ENCODE results near the gene SPOCK3.
A peak's percentile ranks its signal among the peaks of the same experiment; 100 is the strongest.

SPOCK3 gene

DNA sequence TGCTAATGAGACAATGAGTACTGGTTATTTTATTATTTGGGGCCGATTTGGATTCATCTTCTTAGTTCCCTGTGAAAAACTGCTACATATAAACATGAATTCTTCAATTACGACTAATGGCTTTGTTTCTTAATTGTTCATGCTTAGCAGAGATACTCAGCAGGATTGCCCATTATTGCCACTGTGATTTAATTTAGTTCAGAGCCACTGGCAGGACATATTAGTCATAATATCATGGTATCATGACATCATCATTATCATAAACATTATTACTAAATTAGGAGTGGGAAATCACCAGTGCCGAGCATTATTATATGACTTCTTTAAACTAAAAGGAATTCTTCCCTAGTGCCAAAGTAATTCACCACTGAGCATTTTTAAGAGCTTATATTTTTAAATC, 201.4 kb downstream of the SPOCK3 start:
- no peak overlapping the region for H3K4me3 ChIP-seq (replicated peaks; ENCODE audit: low read depth, low read length)
- no peak for DNase-seq (ENCODE audit: extremely low read depth, low read depth)
- no peak for TF ChIP-seq CTCF (IDR thresholded peaks at IDR 0.05; ENCODE audit: low read depth, low read length, missing control alignments)

GRCh38 chr4:167031534-167032156, 202.6 kb downstream of the SPOCK3 start:
- DNase-seq (ENCODE audit: extremely low read depth, low read depth): no peak
- TF ChIP-seq CTCF (IDR thresholded peaks at IDR 0.05; ENCODE audit: low read depth, low read length, missing control alignments): no peak
- H3K4me3 ChIP-seq (replicated peaks; ENCODE audit: low read depth, low read length): no peak overlapping the region

DNA sequence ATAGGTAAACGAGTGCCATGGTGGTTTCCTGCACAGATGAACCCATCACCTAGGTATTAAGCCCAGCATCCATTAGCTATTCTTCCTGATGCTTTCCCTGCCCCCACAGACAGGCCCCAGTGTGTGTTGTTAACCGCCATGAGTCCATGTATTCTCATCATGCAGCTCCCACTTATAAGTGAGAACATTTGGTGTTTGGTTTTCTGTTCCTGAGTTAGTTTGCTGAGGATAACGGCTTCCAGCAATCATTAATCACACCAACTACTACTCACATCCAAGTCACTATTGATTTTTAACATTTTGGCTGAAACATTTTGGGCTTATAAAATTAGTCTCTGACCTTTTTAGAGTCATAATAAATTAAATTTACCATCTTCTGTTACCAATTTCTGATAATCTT, 205.3 kb downstream of the SPOCK3 start:
- no peak overlapping the region for H3K4me3 ChIP-seq (replicated peaks; ENCODE audit: low read depth, low read length)
- DNase-seq (ENCODE audit: extremely low read depth, low read depth): no peak
- no peak for TF ChIP-seq CTCF (IDR thresholded peaks at IDR 0.05; ENCODE audit: low read depth, low read length, missing control alignments)

- no peak overlapping the region for H3K4me3 ChIP-seq (replicated peaks; ENCODE audit: low read depth, low read length)
- TF ChIP-seq CTCF (IDR thresholded peaks at IDR 0.05; ENCODE audit: low read depth, low read length, missing control alignments): no peak
- DNase-seq (ENCODE audit: extremely low read depth, low read depth): no peak
Measured at GRCh38 chr4:167025670-167026069, 208.6 kb downstream of the SPOCK3 start.

DNA sequence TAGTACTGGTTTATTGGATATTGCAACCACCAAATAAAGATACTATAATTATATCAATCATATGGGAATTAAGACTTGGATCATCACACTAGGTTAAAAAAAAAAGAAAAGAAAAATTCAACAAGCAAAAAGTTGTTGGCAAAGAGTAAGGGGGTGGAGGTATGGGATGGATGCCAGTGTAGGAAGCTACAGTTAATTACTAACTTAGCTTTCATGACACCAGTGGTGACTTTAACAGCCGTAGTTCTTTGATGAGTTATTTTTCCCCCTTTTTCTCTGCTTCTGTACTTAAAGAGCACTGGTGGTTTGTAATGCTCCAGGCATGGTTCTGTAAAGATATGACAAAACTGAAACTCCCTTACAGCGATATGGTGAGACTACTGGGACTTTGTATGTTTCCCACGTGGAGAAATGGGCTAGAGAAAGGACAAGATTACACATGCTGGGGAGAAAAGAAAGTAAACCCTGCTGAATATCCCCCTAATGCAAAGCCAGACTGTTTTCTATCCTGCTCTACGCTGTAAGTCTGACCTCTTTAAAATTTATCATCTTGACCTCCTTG, 210.8 kb downstream of the SPOCK3 start:
- H3K4me3 ChIP-seq (replicated peaks; ENCODE audit: low read depth, low read length): no peak overlapping the region
- TF ChIP-seq CTCF (IDR thresholded peaks at IDR 0.05; ENCODE audit: low read depth, low read length, missing control alignments): no peak
- no peak for DNase-seq (ENCODE audit: extremely low read depth, low read depth)

DNA sequence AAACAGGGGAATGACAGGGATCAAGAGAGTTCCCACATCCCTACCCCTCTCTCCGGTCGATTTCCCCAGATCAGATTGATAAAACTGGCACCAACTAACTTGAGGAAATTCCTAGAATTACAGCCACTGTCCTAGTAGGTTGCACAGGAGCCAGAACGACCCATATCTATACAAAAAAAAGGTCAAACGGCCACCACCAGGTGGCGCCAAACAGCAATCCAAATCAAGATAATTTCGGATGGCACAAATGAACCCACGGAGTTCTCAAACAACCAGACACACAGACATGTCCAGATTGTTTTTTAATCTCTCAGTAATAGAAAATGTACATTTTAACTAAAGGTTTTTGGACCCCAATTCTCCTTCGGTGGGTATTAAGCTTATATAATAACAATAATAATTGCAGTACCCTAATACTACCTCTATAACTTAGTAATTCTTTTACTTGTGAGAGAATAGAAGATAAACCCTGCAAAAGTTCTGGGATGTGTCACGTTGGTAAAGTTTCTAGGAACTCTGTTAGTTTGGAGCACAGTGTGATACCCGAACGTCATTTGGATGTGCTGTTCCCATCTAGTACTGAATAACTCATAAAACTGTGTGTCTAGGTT, 212.6 kb downstream of the SPOCK3 start:
- DNase-seq (ENCODE audit: extremely low read depth, low read depth): peak; percentile 19
- peak; percentile 79 for TF ChIP-seq CTCF (IDR thresholded peaks at IDR 0.05; ENCODE audit: low read depth, low read length, missing control alignments)

More for the DNA sequence above, 212.6 kb downstream of the SPOCK3 start:
- no peak overlapping the region for H3K4me3 ChIP-seq (replicated peaks; ENCODE audit: low read depth, low read length)
